PFSK-1 (cell line): ENCODE data around the gene KRTAP5-1.

Experiments
- SIN3A ChIP-seq: IDR thresholded peaks from 2 replicates; pipeline ENCODE4 v1.6.1; 2012; ENCODE audit warnings: mild to moderate bottlenecking, low read length, moderate library complexity, borderline replicate concordance; ENCODE audit not compliant: insufficient read depth
- TAF1 ChIP-seq: IDR thresholded peaks from 2 replicates; pipeline ENCODE4 v1.6.1; 2012; ENCODE audit warnings: low read length, control low read depth, borderline replicate concordance; ENCODE audit not compliant: insufficient read depth

DNA sequence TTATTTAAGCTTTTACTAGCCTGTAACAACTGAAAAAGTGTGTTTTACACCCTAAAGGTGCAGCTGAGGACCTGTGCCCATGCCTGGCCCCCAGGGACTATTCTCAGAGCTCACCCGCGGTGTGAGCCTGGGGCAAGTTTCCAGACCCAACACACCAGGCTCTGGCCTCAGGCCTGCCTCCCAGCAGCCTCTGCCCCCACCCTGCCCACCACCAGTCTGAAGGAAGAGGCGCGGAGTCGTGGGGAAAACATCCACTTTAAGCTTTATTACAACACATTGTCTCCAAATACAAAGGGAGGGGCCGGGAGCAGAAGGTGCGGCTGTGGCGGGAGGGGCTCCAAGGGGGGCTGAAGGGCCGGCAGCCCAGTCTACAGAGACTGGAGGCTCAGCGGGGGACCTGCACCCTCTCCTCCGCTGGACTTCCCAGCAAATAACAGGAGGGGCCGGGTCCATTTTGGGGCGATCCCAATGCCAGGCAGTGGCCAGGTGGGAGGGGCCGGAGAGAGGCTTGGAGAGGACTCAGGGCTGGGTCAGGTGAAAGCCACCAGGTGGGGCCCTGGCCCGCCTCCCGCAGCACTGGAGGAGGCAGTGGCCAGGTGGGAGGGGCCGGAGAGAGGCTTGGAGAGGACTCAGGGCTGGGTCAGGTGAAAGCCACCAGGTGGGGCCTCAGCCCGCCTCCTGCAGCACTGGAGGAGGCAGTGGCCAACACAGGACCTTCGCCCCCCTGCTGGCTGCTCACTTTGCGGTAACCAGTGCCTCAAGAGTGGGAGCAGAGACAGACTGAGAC is 31.1 kb downstream of the KRTAP5-1 start:
- TF ChIP-seq TAF1 (no peak), SIN3A (no peak)
